Thoracic aorta (tissue), 2 donors: ENCODE data around the gene LRRC56. TPM values are rescaled to one million over a fixed set of nuclear protein-coding genes. Genes with fewer than 3 reads are reported as not detected.

Source experiments
- ATAC-seq: fragments of 150-250 bp; one replicate; pipeline ENCODE4 v1.8.0; 2017; ENCODE audit warnings: low read depth; ENCODE audit not compliant: insufficient number of reproducible peaks, low FRiP score
- DNase-seq: peaks from one replicate; pipeline ENCODE4 v3.0.0-alpha.2; 2020; ENCODE audit warnings: low spot score
- H3K27ac ChIP-seq, 2 donors: fragments of 200-600 bp; sonication (generic); 1 replicate in 1 of 2; 2 replicates in 1 of 2; pipeline ENCODE4 v1.5.1; 2016; ENCODE audit warnings: mild to moderate bottlenecking in 2 of 2, moderate library complexity in 2 of 2
- H3K27me3 ChIP-seq: fragments of 200-600 bp; sonication (generic); replicated peaks from 2 replicates; pipeline ENCODE4 v1.6.0; 2016; ENCODE audit warnings: mild to moderate bottlenecking; ENCODE audit not compliant: insufficient read depth
- H3K36me3 ChIP-seq: fragments of 200-600 bp; sonication (generic); one replicate; pipeline ENCODE4 v1.5.1; 2016
- H3K4me1 ChIP-seq, 2 donors: fragments of 200-600 bp; sonication (generic); 1 replicate in 1 of 2; 2 replicates in 1 of 2; pipeline versions ENCODE4 v1.5.1 to v1.6.0; 2016; ENCODE audit warnings: low read depth in 2 of 2, mild to moderate bottlenecking in 1 of 2; ENCODE audit not compliant: control insufficient read depth in 1 of 2
- H3K4me3 ChIP-seq: fragments of 200-600 bp; sonication (generic); 2 replicates; pipeline ENCODE4 v1.5.1; 2016; ENCODE audit warnings: mild to moderate bottlenecking
- H3K9me3 ChIP-seq: fragments of 200-600 bp; sonication (generic); 2 replicates; pipeline ENCODE4 v1.5.1; 2016
- CTCF ChIP-seq: fragments of 200-600 bp; sonication (generic); IDR thresholded peaks from one replicate; pipeline ENCODE4 v1.5.1; 2019; ENCODE audit warnings: antibody characterized with exemption
- total RNA-seq, 2 donors: library from RNA; depleted of rRNA; stranded (reverse); fragments of >200 nt; gene quantifications; one replicate each; pipeline versions ENCODE4 v1.1.0 to v1.2.3, GENCODE V29; 2016

The LRRC56 gene
- total RNA-seq, 2 donors from 2014 or later = 0.41 TPM; not detected in 1

GRCh38 chr11:489610-490185 lies 47.6 kb upstream of the LRRC56 start:
- Histone ChIP-seq H3K27me3 (no peaks in the 10 kb centered on the region), H3K4me3 (no peak overlapping the region), H3K4me1 (no peaks in the 10 kb centered on the region), H3K9me3 (no peaks in the 10 kb centered on the region), H3K36me3 (peaks cover 7% of the 10 kb centered on the region), H3K27ac (no peak overlapping the region)
- TF ChIP-seq CTCF = no peak
- ATAC-seq (no peak), DNase-seq (no peak)

- Histone ChIP-seq H3K27me3 (no peaks in the 10 kb centered on the region), H3K4me1 (no peaks in the 10 kb centered on the region), H3K36me3 (peaks cover 14% of the 10 kb centered on the region), H3K9me3 (no peaks in the 10 kb centered on the region), H3K27ac (no peak overlapping the region), H3K4me3 (no peak overlapping the region)
- ATAC-seq (no peak), DNase-seq (no peak)
- no peak for TF ChIP-seq CTCF
Measured at GRCh38 chr11:490186-490929, 47.0 kb upstream of the LRRC56 start.

- no peak for DNase-seq
- Histone ChIP-seq H3K27ac (no peak overlapping the region), H3K4me3 (no peak overlapping the region), H3K27me3 (no peaks in the 10 kb centered on the region), H3K36me3 (peaks cover 18% of the 10 kb centered on the region), H3K9me3 (no peaks in the 10 kb centered on the region), H3K4me1 (no peaks in the 10 kb centered on the region)
- no peak for ATAC-seq
- TF ChIP-seq CTCF = no peak
Measured at GRCh38 chr11:490930-491260, 46.4 kb upstream of the LRRC56 start.

- TF ChIP-seq CTCF = no peak
- peaks cover 18% of the 10 kb centered on the region for H3K36me3 ChIP-seq
- H3K9me3 ChIP-seq = no peaks in the 10 kb centered on the region
- H3K27me3 ChIP-seq = no peaks in the 10 kb centered on the region
- ATAC-seq (no peak), DNase-seq (no peak)
- H3K27ac ChIP-seq = no peak overlapping the region
- H3K4me3 ChIP-seq = no peak overlapping the region
- no peaks in the 10 kb centered on the region for H3K4me1 ChIP-seq
Measured at GRCh38 chr11:491358-491757, 46.0 kb upstream of the LRRC56 start.

GRCh38 chr11:492427-493226 lies 44.7 kb upstream of the LRRC56 start:
- H3K4me3 ChIP-seq = no peak overlapping the region
- no peak for TF ChIP-seq CTCF
- peaks cover 20% of the 10 kb centered on the region for H3K36me3 ChIP-seq
- DNase-seq (no peak), ATAC-seq (no peak)
- no peaks in the 10 kb centered on the region for H3K9me3 ChIP-seq
- H3K4me1 ChIP-seq = no peaks in the 10 kb centered on the region
- no peak overlapping the region for H3K27ac ChIP-seq
- no peaks in the 10 kb centered on the region for H3K27me3 ChIP-seq
